ENCODE data around the gene OMP.

DNA sequence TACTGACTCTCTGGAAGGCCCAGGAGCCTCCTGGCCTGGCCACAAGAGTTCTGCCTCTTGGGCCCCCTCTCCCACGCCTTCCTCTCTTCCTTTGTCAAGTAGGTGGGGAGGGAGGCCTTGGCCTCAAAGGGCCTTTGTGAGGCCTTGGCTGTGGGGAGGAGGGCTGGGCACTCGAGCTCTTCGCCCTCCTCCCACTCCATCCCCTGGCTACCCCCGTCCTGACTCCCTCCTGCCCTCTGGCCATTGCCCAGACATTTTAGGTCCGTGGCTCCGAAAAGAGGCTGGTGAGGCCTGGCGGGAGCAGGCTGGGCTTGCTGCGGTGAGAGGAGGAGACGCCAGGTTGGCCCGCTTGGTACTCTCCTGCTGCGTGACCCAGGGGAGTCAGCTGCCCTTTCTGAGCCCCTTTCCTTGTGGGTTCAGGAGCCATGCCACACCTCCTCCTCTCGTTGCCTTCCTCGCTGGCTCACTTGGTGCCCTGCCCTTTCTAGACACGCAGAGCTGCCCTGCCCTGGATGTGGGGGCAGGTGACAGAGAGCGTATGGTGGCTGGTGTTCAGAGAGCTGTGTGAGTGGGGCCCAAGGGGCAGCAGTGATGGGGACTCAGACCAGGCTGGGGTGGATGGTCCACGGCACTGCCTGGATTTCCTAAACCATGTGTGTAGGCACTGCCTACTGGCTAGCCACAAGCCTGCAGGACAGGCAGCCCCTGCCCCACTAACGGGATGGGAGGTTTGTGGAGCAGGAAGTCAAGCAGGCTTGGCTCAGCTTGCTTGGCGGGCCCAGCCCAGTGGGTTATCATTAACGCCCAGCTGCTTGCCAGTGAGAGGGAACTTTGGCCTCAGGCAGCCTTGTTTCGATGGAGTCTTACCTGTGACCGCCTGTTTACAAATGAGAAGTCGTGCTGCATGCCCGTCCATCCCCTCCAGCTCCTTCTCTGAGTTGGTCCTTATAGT is 15.8 kb upstream of the OMP start:
- TF ChIP-seq CTCF (IDR thresholded peaks at IDR 0.05) (no peak), POLR2A (IDR thresholded peaks at IDR 0.05) (no peak)

Measured in body of pancreas (tissue), 4 donors.